ENCODE measurements around the gene ICOS. TPM values are rescaled to one million over a fixed set of nuclear protein-coding genes. Genes with fewer than 3 reads are reported as not detected.
"Not testable (repeated sequence)": the region's sequence is repeated elsewhere in the genome, so short reads cannot be mapped to it uniquely, and the experiment has no call there.

The ICOS gene
- total RNA-seq, 4 donors from 2014 or later = 0.14 to 0.59 (median 0.26) TPM; not detected in 1

GRCh38 chr2:203935568-203935967 is 995 bp upstream of the ICOS start:
- no peak for DNase-seq

GRCh38 chr2:203936949-203937348 is 386 bp downstream of the ICOS start:
- no peaks in the 10 kb centered on the region for H3K27me3 ChIP-seq
- no peak overlapping the region for H3K27ac ChIP-seq
- H3K36me3 ChIP-seq = no peaks in the 10 kb centered on the region
- TF ChIP-seq, protein P1, sequence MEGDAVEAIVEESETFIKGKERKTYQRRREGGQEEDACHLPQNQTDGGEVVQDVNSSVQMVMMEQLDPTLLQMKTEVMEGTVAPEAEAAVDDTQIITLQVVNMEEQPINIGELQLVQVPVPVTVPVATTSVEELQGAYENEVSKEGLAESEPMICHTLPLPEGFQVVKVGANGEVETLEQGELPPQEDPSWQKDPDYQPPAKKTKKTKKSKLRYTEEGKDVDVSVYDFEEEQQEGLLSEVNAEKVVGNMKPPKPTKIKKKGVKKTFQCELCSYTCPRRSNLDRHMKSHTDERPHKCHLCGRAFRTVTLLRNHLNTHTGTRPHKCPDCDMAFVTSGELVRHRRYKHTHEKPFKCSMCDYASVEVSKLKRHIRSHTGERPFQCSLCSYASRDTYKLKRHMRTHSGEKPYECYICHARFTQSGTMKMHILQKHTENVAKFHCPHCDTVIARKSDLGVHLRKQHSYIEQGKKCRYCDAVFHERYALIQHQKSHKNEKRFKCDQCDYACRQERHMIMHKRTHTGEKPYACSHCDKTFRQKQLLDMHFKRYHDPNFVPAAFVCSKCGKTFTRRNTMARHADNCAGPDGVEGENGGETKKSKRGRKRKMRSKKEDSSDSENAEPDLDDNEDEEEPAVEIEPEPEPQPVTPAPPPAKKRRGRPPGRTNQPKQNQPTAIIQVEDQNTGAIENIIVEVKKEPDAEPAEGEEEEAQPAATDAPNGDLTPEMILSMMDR (IDR thresholded peaks at IDR 0.05) = no peak
- TF ChIP-seq POLR2A (IDR thresholded peaks at IDR 0.05) = no peak
- H3K4me3 ChIP-seq = no peak overlapping the region
- H3K4me1 ChIP-seq = no peaks in the 10 kb centered on the region
- no peak for DNase-seq
- no peaks in the 10 kb centered on the region for H3K9me3 ChIP-seq
- intact Hi-C loops (cut with DNase I; ENCODE audit: low total_unique reads) = no loop called here

More at GRCh38 chr2:203935568-203935967, 995 bp upstream of the ICOS start:
- Histone ChIP-seq H3K4me1 (no peaks in the 10 kb centered on the region), H3K27ac (no peak overlapping the region), H3K27me3 (no peaks in the 10 kb centered on the region), H3K36me3 (no peaks in the 10 kb centered on the region), H3K9me3 (no peaks in the 10 kb centered on the region), H3K4me3 (no peak overlapping the region)
- TF ChIP-seq POLR2A (IDR thresholded peaks at IDR 0.05) = no peak
- TF ChIP-seq, protein P1 (IDR thresholded peaks at IDR 0.05) = no peak
- intact Hi-C loops (cut with DNase I; ENCODE audit: low total_unique reads) = no loop called here

- H3K4me3 ChIP-seq = no peak overlapping the region
Measured at GRCh38 chr2:203937788-203938187, 1.2 kb downstream of the ICOS start.

GRCh38 chr2:203940039-203940438 is 3.5 kb downstream of the ICOS start:
- H3K9me3 ChIP-seq = no peaks in the 10 kb centered on the region
- no peak overlapping the region for H3K4me3 ChIP-seq
- TF ChIP-seq POLR2A (IDR thresholded peaks at IDR 0.05) = no peak
- TF ChIP-seq, protein P1 (IDR thresholded peaks at IDR 0.05) = no peak
- no peak overlapping the region for H3K27ac ChIP-seq
- no peaks in the 10 kb centered on the region for H3K36me3 ChIP-seq
- DNase-seq = no peak
- H3K4me1 ChIP-seq = no peaks in the 10 kb centered on the region
- intact Hi-C loops (cut with DNase I; ENCODE audit: low total_unique reads) = no loop called here
- no peaks in the 10 kb centered on the region for H3K27me3 ChIP-seq

More at GRCh38 chr2:203937788-203938187, 1.2 kb downstream of the ICOS start:
- no peak for DNase-seq
- Histone ChIP-seq H3K27ac (no peak overlapping the region), H3K27me3 (no peaks in the 10 kb centered on the region), H3K36me3 (no peaks in the 10 kb centered on the region), H3K9me3 (no peaks in the 10 kb centered on the region), H3K4me1 (no peaks in the 10 kb centered on the region)
- no peak for TF ChIP-seq POLR2A (IDR thresholded peaks at IDR 0.05)
- TF ChIP-seq, protein P1 (IDR thresholded peaks at IDR 0.05) = no peak
- intact Hi-C loops (cut with DNase I; ENCODE audit: low total_unique reads) = no loop called here

DNA sequence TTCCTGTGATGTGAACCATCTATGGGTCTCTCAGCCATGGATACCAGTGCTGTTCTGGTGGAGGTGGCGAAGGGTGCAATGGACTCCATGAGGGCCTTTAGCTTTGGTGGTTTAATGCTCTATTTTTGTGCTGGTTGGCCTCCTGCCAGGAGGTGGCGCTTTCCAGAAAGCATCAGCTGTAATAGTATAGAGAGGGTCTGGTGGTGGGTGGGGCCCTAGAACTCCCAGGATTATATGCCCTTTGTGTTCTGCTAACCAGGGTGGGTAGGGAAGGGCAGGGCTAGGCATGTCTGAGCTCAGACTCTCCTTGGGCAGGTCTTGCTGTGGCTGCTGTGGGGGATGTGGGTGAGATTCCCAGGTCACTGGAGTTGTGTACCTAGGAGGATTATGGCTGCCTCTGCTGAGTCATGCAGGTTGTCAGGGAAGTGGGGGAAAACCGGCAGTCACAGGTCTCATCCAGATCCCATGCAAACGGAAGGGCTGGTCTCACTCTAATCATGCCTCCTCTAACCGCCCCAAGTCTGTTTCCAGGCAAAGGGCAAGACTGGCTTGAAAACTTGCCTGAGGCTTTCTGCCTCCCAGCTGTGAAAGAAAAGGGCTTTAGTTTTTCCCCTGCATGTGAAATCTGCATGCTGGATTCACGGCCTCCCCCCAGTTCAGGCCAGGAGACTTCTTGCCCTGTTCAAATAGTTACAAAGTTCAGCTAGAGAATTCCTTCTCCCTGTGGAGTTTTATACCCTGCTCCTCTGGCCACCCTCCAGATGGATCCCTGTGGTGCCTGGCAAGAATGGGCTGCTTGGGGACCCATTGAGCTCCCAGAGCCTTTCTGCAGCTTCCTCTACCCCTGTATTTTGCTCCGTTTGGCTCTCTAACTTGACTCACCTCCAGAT is 7.2 kb downstream of the ICOS start:
- intact Hi-C loops (cut with DNase I; ENCODE audit: low total_unique reads); H3K4me3 ChIP-seq; H3K27ac ChIP-seq; DNase-seq; H3K36me3 ChIP-seq; H3K4me1 ChIP-seq; H3K27me3 ChIP-seq; H3K9me3 ChIP-seq: not testable (repeated sequence)

All from uterus (tissue), 4 donors.